Measurements from ENCODE around the gene ENPP3. TPM values are rescaled to one million over a fixed set of nuclear protein-coding genes. Genes with fewer than 3 reads are reported as not detected.

ENPP3 gene
- total RNA-seq, 1 experiment from 2014 or later: 0.45 TPM

- H3K27me3 ChIP-seq (replicated peaks; ENCODE audit: insufficient read depth, low read depth, low read length, poor library complexity): no peaks in the 10 kb centered on the region
- H3K36me3 ChIP-seq (ENCODE audit: insufficient read depth, low read length, poor library complexity, severe bottlenecking): no peaks in the 10 kb centered on the region
- no peaks in the 10 kb centered on the region for H3K4me1 ChIP-seq (ENCODE audit: insufficient read depth, low read length, poor library complexity, severe bottlenecking)
- intact Hi-C loops (cut with micrococcal nuclease; ENCODE audit: unreplicated experiment): no loop called here
- CTCF ChIA-PET: no interaction called here
- DNase-seq (ENCODE audit: low spot score): no peak
- H3K27ac ChIP-seq (ENCODE audit: low read depth, low read length, poor library complexity, severe bottlenecking): no peak overlapping the region
- no peak for TF ChIP-seq CTCF (conservative IDR thresholded peaks at IDR 0.05; ENCODE audit: low read depth, low read length)
- TF ChIP-seq EZH2 (IDR thresholded peaks at IDR 0.05; ENCODE audit: borderline replicate concordance, low read depth, low read length, poor library complexity, severe bottlenecking): no peak
- no TSS peak for BruUV-seq (replicated peaks)
- POLR2A ChIA-PET (ENCODE audit: low non-redundant PET): no interaction called here
- no peaks in the 10 kb centered on the region for H3K9me3 ChIP-seq (ENCODE audit: low read depth, low read length, poor library complexity, severe bottlenecking)
- H3K4me3 ChIP-seq (ENCODE audit: low read depth, low read length, poor library complexity, severe bottlenecking): no peak overlapping the region
Observed at GRCh38 chr6:131656667-131657066, 19.6 kb downstream of the ENPP3 start.

- no peak overlapping the region for H3K4me3 ChIP-seq (ENCODE audit: low read depth, low read length, poor library complexity, severe bottlenecking)
- intact Hi-C loops (cut with micrococcal nuclease; ENCODE audit: unreplicated experiment): no loop called here
- no peaks in the 10 kb centered on the region for H3K9me3 ChIP-seq (ENCODE audit: low read depth, low read length, poor library complexity, severe bottlenecking)
- no peak overlapping the region for H3K27ac ChIP-seq (ENCODE audit: low read depth, low read length, poor library complexity, severe bottlenecking)
- ChIA-PET POLR2A (ENCODE audit: low non-redundant PET) (interaction anchor here (0.7 kb wide), 1 partner anchor 824 kb away, joined by 11 read pairs; no protein-coding TSS in a partner anchor), CTCF (no interaction called here)
- no peak for DNase-seq (ENCODE audit: low spot score)
- H3K4me1 ChIP-seq (ENCODE audit: insufficient read depth, low read length, poor library complexity, severe bottlenecking): no peaks in the 10 kb centered on the region
- TF ChIP-seq EZH2 (IDR thresholded peaks at IDR 0.05; ENCODE audit: borderline replicate concordance, low read depth, low read length, poor library complexity, severe bottlenecking) (no peak), CTCF (conservative IDR thresholded peaks at IDR 0.05; ENCODE audit: low read depth, low read length) (no peak)
- no peaks in the 10 kb centered on the region for H3K36me3 ChIP-seq (ENCODE audit: insufficient read depth, low read length, poor library complexity, severe bottlenecking)
- no peaks in the 10 kb centered on the region for H3K27me3 ChIP-seq (replicated peaks; ENCODE audit: insufficient read depth, low read depth, low read length, poor library complexity)
- no TSS peak for BruUV-seq (replicated peaks)
Observed at GRCh38 chr6:131657222-131657621, 20.1 kb downstream of the ENPP3 start.

- no peaks in the 10 kb centered on the region for H3K9me3 ChIP-seq (ENCODE audit: low read depth, low read length, poor library complexity, severe bottlenecking)
- CTCF ChIA-PET: no interaction called here
- BruUV-seq (replicated peaks): no TSS peak
Observed at GRCh38 chr6:131657630-131658111, 20.6 kb downstream of the ENPP3 start.

More at GRCh38 chr6:131657630-131658111, 20.6 kb downstream of the ENPP3 start:
- Histone ChIP-seq H3K4me1 (ENCODE audit: insufficient read depth, low read length, poor library complexity, severe bottlenecking) (no peaks in the 10 kb centered on the region), H3K36me3 (ENCODE audit: insufficient read depth, low read length, poor library complexity, severe bottlenecking) (no peaks in the 10 kb centered on the region), H3K4me3 (ENCODE audit: low read depth, low read length, poor library complexity, severe bottlenecking) (no peak overlapping the region), H3K27me3 (replicated peaks; ENCODE audit: insufficient read depth, low read depth, low read length, poor library complexity) (no peaks in the 10 kb centered on the region), H3K27ac (ENCODE audit: low read depth, low read length, poor library complexity, severe bottlenecking) (no peak overlapping the region)
- POLR2A ChIA-PET (ENCODE audit: low non-redundant PET): interaction anchor here (0.7 kb wide), 1 partner anchor 824 kb away, joined by 11 read pairs; no protein-coding TSS in a partner anchor
- intact Hi-C loops (cut with micrococcal nuclease; ENCODE audit: unreplicated experiment): no loop called here
- DNase-seq (ENCODE audit: low spot score): no peak
- no peak for TF ChIP-seq EZH2 (IDR thresholded peaks at IDR 0.05; ENCODE audit: borderline replicate concordance, low read depth, low read length, poor library complexity, severe bottlenecking)
- TF ChIP-seq CTCF (conservative IDR thresholded peaks at IDR 0.05; ENCODE audit: low read depth, low read length): no peak

Measured in A673 (cell line).